GM19239 (cell line): ENCODE data around the gene CHST3.
"Not testable (repeated sequence)": the region's sequence is repeated elsewhere in the genome, so short reads cannot be mapped to it uniquely, and the experiment has no call there.

Source experiments
- DNase-seq: peaks from one replicate; pipeline ENCODE4 v3.0.0; 2011; ENCODE audit warnings: low spot score; ENCODE audit not compliant: insufficient read length
- FAIRE-seq: peaks from 2 replicates; lab custom pipeline; 2011; peaks lifted over from hg19 to GRCh38; lab: Jason Lieb, UNC

The CHST3 gene

GRCh38 chr10:71984809-71985388, 20.7 kb downstream of the CHST3 start:
- FAIRE-seq, result peak; percentile 28
- no peak for DNase-seq

DNA sequence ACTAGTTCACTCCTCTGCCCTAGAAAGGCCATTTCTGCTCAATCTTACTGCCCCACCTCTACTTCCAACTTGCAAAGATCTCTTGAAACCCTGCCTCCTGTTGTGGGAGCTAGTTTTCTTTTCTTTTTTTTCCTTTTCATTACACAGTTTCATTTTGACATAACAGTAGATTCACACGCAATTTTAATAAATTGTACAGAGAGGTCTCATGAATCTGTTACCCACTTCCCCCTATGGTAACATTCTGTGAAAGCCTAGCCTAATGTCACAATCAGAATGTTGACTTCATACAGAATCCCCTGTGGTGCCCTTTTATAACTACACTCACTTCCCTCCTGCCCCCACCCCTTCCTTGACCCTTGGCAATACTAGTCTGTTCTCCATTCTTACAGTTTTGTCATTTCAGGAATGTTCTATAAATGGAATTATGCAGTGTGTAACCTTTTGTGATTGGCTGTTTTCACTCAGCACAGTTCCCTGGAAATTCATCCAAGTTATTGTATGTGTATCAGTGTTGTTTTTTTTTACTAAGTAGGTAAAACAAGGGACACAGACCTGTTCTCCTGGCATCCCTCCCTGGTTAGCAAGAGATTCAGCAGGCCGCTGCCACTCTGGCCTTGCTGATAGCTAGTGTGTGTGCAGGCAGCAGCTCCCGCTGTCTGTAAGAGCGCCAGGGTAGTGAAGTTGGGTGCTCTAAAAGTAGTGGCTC, 21.5 kb downstream of the CHST3 start:
- no peak for FAIRE-seq
- DNase-seq, result no peak

DNA sequence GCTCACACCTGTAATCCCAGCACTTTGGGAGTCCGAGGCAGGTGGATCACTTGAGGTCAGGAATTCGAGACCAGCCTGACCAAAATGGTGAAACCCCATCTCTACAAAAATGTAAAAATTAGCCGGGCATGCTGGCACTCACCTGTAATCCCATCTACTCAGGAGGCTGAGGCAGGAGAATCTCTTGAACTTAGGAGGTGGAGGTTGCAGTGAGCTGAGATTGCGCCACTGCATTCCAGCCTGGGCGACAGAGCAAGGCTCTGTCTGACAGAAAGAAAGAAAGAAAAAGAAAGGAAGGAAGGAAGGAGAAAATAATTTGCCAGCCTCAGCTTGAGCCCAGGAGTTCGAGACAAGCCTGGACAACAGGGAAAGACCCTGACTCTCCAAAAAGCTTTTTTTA, 24.7 kb downstream of the CHST3 start:
- not testable (repeated sequence) for FAIRE-seq, DNase-seq

- no peak for DNase-seq
- FAIRE-seq, result no peak
Measured at GRCh38 chr10:71989661-71990454, 25.7 kb downstream of the CHST3 start.

- FAIRE-seq, result no peak
- DNase-seq, result no peak
Measured at GRCh38 chr10:71990706-71991269, 26.6 kb downstream of the CHST3 start.

- DNase-seq, result no peak
- FAIRE-seq, result no peak
Measured at GRCh38 chr10:71995449-71995848, 31.3 kb downstream of the CHST3 start.

GRCh38 chr10:71995887-71996575, 31.8 kb downstream of the CHST3 start:
- FAIRE-seq (no peak), DNase-seq (no peak)

DNA sequence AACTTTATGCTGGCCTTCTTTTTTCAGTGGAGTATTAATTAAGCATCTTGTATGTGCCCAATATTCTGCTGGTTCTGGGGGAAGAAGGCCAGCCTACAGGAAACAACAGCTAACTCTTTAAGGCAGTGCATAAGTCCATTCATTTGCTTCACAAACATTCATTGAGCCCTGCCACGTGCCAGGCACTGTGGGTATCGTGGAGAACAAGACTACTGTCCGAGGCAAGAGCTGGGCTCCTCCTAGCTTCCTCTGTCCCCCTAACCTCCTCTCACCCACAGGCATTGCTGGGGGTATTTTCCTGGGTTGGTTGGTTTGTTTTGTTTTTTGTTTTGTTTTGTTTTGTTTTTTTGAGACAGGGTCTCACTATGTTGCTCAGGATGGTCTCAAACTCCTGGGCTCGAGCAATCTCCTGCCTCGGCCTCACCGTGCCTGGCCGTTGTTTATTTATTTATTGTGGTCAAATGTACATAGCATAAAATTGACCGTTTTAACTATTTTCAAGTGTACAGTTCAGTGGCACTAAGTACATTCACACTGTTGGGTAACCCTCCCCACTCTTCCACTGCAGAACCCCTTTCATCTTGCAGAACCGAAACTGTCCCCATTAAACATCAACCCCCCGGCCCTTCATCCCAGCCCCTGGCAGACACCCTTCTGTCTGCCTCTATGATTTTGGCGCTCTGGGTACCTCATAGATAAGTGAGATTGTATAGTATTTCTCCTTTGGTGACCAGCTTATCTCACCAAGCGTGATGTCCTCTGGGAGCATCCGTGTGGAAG, 32.6 kb downstream of the CHST3 start:
- no peak for DNase-seq

GRCh38 chr10:71998119-71998839, 34.1 kb downstream of the CHST3 start:
- no peak for FAIRE-seq
- no peak for DNase-seq

More for the DNA sequence above, 32.6 kb downstream of the CHST3 start:
- FAIRE-seq, result no peak

DNA sequence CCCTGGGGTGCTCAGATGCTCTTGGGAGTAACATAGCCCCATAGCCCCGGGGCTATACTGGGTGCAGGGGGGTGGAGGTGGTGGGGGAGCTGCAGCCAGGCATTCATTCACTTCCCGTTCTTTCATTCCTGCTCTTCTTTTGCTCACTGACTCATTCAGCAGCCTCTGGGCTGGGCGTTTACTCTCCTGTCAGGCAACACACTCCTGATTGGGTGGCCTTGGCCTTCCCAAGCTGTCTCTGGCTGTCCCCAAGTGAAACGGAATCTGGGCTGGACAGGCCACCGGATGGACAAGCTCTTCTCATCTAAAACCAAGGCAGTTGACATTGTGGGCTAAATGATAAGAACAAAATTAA, 34.6 kb downstream of the CHST3 start:
- no peak for FAIRE-seq
- DNase-seq, result no peak

DNA sequence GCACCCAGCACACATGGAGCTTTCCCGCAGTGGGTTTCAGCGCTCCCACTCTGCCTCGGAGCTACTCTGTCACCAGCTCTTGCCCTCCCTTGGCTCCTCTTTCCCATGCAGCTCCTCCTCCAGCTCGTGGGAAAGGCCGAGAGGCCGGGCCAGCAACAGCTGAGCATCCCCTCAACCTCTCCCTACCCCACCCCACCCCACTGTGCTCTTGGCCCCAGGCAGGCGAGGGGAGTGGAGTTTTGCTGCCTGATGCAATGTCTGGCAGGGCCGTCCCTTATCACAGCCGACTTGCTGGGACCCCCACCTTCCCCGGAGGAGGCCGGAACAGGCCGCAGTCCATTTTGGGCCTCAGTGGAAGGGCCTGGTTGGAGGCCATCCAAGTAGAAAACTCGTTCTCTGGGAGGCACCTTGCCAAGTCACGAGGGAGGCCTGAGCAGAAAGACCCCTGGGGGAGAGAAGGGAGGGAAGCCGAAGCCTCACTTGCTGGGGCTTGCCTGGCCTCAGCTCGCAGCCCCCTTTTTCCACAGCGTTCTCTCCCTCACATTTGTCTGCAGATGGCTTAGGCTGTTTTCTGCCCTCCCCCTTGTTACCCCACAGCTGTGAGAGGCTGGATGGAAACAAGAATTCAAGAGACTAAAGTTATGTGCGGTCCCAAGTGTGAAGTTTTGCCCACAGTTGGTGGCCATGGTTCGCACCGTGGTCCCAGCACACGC, 35.3 kb downstream of the CHST3 start:
- DNase-seq, result no peak
- FAIRE-seq, result no peak

GRCh38 chr10:72000073-72001032, 36.2 kb downstream of the CHST3 start:
- no peak for FAIRE-seq
- DNase-seq, result no peak

- FAIRE-seq (no peak), DNase-seq (no peak)
Measured at GRCh38 chr10:72001033-72001395, 36.8 kb downstream of the CHST3 start.

DNA sequence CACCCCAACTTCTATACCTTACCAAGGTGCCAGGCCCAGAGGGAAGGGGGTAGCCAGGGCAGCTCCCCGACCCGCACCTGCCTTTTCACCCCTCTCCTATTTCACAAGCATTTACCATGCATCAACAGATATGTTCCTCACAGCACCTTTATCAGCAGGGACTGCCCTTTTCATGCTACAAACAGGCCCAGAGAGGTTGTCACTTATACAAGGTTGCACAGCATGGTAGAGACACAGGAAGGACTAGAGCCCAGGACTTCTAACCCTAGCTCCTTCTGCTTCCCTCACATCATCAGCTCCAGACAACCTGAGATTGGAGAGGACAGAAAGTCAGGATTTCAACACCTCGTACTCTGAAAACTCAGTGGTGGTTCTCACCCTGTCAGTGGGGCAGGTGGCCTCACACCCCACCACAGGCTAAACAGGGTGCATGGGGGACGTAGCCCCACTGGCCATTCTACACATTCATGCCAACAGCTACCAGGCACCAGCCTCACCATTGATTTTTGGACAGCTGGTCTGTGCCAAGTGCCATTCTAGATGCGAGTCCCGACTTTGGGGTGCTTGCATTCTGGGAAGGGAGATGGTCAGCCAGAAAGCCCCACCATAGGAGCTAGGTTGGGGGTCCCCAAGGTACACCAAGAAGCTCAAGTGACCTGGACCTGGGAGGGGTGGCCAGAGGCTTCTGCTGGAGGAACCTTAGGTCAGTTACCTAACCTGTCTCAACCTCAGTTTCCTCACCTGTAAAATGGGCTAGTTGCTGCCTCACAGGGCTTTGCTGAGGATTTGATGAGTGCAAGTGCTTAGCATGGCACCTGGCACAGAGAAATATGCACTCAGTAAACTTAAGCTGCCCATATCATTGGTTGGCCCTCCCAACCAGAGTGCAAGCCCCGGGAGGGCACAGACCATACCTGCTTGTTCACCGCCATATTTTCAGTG, 38.4 kb downstream of the CHST3 start:
- FAIRE-seq (no peak), DNase-seq (no peak)

DNA sequence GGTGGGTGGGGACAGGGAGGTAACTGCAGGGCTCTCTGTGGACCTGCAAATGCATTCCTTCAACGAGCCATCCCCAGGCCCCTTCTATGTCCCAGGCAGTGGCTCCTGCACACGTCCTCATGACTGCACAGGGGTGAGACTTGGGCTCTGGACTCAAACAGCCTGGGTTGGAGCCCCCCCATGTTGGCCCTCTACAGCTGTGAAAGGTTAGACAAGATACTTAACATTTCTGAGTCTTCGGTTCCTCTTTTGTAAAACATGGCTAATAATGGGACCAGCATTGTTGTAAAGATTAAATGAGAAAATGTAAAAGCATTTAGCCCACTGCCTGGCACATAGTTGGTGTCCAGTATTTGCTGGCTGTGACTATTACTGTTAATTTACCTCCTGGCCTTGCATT, 41.8 kb downstream of the CHST3 start:
- DNase-seq (no peak), FAIRE-seq (no peak)

DNA sequence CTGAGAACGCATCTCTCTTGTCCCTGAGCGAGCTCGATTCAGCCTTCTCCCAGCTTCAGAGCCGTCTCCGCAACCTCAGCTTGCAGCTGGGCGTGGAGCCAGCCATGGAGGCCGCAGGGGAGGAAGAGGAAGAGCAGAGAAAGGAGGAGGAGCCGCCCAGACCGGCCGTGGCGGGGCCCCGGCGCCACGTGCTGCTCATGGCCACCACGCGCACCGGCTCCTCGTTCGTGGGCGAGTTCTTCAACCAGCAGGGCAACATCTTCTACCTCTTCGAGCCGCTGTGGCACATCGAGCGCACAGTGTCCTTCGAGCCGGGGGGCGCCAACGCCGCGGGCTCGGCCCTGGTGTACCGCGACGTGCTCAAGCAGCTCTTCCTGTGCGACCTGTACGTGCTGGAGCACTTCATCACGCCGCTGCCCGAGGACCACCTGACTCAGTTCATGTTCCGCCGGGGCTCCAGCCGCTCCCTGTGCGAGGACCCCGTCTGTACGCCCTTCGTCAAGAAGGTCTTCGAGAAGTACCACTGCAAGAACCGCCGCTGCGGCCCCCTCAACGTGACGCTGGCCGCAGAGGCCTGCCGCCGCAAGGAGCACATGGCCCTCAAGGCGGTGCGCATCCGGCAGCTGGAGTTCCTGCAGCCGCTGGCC, 43.2 kb downstream of the CHST3 start:
- DNase-seq (no peak), FAIRE-seq (no peak)
